Upper lobe of left lung (tissue), 4 donors: ENCODE measurements around the gene SLC26A8.

Experiments used
- POLR2A ChIP-seq, 4 donors: fragments of 450-650 bp; IDR thresholded peaks; one replicate each; pipeline ENCODE4 v1.5.1; 2016 to 2017; ENCODE audit warnings: antibody characterized with exemption in 4 of 4, mild to moderate bottlenecking in 2 of 4
- POLR2AphosphoS5 ChIP-seq, 2 donors: sonication (generic); formaldehyde crosslinking; IDR thresholded peaks; one replicate each; pipeline ENCODE4 v1.5.1; 2017; ENCODE audit warnings: antibody characterized with exemption in 2 of 2
- TF ChIP-seq, protein P1 (sequence below), 6 experiments: fragments of 450-650 bp in 4 of 6; fragments of 200-600 bp in 2 of 6; sonication (generic) in 2 of 6; IDR thresholded peaks; one replicate each; pipeline ENCODE4 v1.5.1; 2016 to 2019; ENCODE audit warnings: antibody characterized with exemption in 6 of 6

GRCh38 chr6:36027501-36028087 lies 3.2 kb upstream of the SLC26A8 start, which contains the start of gene MAPK14:
- TF ChIP-seq, protein P1, sequence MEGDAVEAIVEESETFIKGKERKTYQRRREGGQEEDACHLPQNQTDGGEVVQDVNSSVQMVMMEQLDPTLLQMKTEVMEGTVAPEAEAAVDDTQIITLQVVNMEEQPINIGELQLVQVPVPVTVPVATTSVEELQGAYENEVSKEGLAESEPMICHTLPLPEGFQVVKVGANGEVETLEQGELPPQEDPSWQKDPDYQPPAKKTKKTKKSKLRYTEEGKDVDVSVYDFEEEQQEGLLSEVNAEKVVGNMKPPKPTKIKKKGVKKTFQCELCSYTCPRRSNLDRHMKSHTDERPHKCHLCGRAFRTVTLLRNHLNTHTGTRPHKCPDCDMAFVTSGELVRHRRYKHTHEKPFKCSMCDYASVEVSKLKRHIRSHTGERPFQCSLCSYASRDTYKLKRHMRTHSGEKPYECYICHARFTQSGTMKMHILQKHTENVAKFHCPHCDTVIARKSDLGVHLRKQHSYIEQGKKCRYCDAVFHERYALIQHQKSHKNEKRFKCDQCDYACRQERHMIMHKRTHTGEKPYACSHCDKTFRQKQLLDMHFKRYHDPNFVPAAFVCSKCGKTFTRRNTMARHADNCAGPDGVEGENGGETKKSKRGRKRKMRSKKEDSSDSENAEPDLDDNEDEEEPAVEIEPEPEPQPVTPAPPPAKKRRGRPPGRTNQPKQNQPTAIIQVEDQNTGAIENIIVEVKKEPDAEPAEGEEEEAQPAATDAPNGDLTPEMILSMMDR (IDR thresholded peaks at IDR 0.05): peak; percentile 84 to 97 (median 94)
- TF ChIP-seq POLR2A (IDR thresholded peaks at IDR 0.05) (peak; percentile 45 to 99 (median 96)), POLR2AphosphoS5 (IDR thresholded peaks at IDR 0.05) (peak; percentile 96 to 98)
